ENCODE data around the gene SMIM35.

The SMIM35 gene

GRCh38 chr11:118058311-118059245 lies 28.2 kb downstream of the SMIM35 start:
- H4K20me1 ChIP-seq (ENCODE audit: control insufficient read depth, insufficient read depth, low read depth, low read length), result no peaks in the 10 kb centered on the region
- H3K4me3 ChIP-seq (ENCODE audit: low read length), result no peak overlapping the region
- TF ChIP-seq CTCF (IDR thresholded peaks at IDR 0.05; ENCODE audit: low read depth, low read length, poor library complexity, severe bottlenecking), result no peak
- no peak for TF ChIP-seq EZH2phosphoT487 (IDR thresholded peaks at IDR 0.05; ENCODE audit: borderline replicate concordance, low read length)
- no peaks in the 10 kb centered on the region for H3K36me3 ChIP-seq (ENCODE audit: control insufficient read depth, low read length)
- H3K9me2 ChIP-seq (replicated peaks; ENCODE audit: control insufficient read depth, low read length), result no peaks in the 10 kb centered on the region
- H3K27me3 ChIP-seq (ENCODE audit: control insufficient read depth, low read length), result peaks cover 11% of the 10 kb centered on the region; the same call in 1 of the 2 replicates
- no peaks in the 10 kb centered on the region for H3K79me2 ChIP-seq (ENCODE audit: control insufficient read depth, low read length)
- H3K27ac ChIP-seq (ENCODE audit: low read depth, low read length), result no peak overlapping the region
- H3K9me3 ChIP-seq (ENCODE audit: control insufficient read depth, insufficient read depth, low read length), result no peaks in the 10 kb centered on the region
- no peaks in the 10 kb centered on the region for H3K4me1 ChIP-seq (ENCODE audit: control insufficient read depth, low read length)
- H3K4me2 ChIP-seq (ENCODE audit: low read length), result no peak overlapping the region
- no peaks in the 10 kb centered on the region for H3F3A ChIP-seq (ENCODE audit: control insufficient read depth, insufficient read depth)

GRCh38 chr11:118057251-118058145 lies 29.3 kb downstream of the SMIM35 start:
- H3F3A ChIP-seq (ENCODE audit: control insufficient read depth, insufficient read depth), result no peaks in the 10 kb centered on the region
- no peak overlapping the region for H3K27ac ChIP-seq (ENCODE audit: low read depth, low read length)
- H3K36me3 ChIP-seq (ENCODE audit: control insufficient read depth, low read length), result no peaks in the 10 kb centered on the region
- TF ChIP-seq CTCF (IDR thresholded peaks at IDR 0.05; ENCODE audit: low read depth, low read length, poor library complexity, severe bottlenecking), result no peak
- no peak for TF ChIP-seq EZH2phosphoT487 (IDR thresholded peaks at IDR 0.05; ENCODE audit: borderline replicate concordance, low read length)
- no peak overlapping the region for H3K4me2 ChIP-seq (ENCODE audit: low read length)
- no peaks in the 10 kb centered on the region for H3K79me2 ChIP-seq (ENCODE audit: control insufficient read depth, low read length)
- peaks cover 9% of the 10 kb centered on the region for H3K4me1 ChIP-seq (ENCODE audit: control insufficient read depth, low read length)
- no peaks in the 10 kb centered on the region for H3K9me3 ChIP-seq (ENCODE audit: control insufficient read depth, insufficient read depth, low read length)
- H3K9me2 ChIP-seq (replicated peaks; ENCODE audit: control insufficient read depth, low read length), result no peaks in the 10 kb centered on the region
- no peaks in the 10 kb centered on the region for H4K20me1 ChIP-seq (ENCODE audit: control insufficient read depth, insufficient read depth, low read depth, low read length)
- H3K27me3 ChIP-seq (ENCODE audit: control insufficient read depth, low read length), result peaks cover 9% of the 10 kb centered on the region; the same call in 1 of the 2 replicates
- H3K4me3 ChIP-seq (ENCODE audit: low read length), result no peak overlapping the region

- Histone ChIP-seq H4K20me1 (ENCODE audit: control insufficient read depth, insufficient read depth, low read depth, low read length) (no peaks in the 10 kb centered on the region), H3K9me3 (ENCODE audit: control insufficient read depth, insufficient read depth, low read length) (no peaks in the 10 kb centered on the region), H3K4me2 (ENCODE audit: low read length) (no peak overlapping the region), H3K9me2 (replicated peaks; ENCODE audit: control insufficient read depth, low read length) (no peaks in the 10 kb centered on the region), H3K4me3 (ENCODE audit: low read length) (no peak overlapping the region), H3K79me2 (ENCODE audit: control insufficient read depth, low read length) (no peaks in the 10 kb centered on the region), H3K36me3 (ENCODE audit: control insufficient read depth, low read length) (no peaks in the 10 kb centered on the region), H3K27ac (ENCODE audit: low read depth, low read length) (no peak overlapping the region), H3F3A (ENCODE audit: control insufficient read depth, insufficient read depth) (no peaks in the 10 kb centered on the region), H3K4me1 (ENCODE audit: control insufficient read depth, low read length) (peaks cover 14% of the 10 kb centered on the region), H3K27me3 (ENCODE audit: control insufficient read depth, low read length) (peaks cover 8% of the 10 kb centered on the region; the same call in 1 of the 2 replicates)
- TF ChIP-seq CTCF (IDR thresholded peaks at IDR 0.05; ENCODE audit: low read depth, low read length, poor library complexity, severe bottlenecking) (no peak), EZH2phosphoT487 (IDR thresholded peaks at IDR 0.05; ENCODE audit: borderline replicate concordance, low read length) (no peak)
Measured at GRCh38 chr11:118056806-118057205, 30.0 kb downstream of the SMIM35 start.

Measured in DOHH2 (cell line).